HL-60 (cell line): ENCODE results near the gene EME2.

Experiments
- CTCF ChIP-seq: IDR thresholded peaks from one replicate; pipeline ENCODE4 v1.5.1; 2011; ENCODE audit warnings: low read length, control low read depth, inconsistent platforms; ENCODE audit not compliant: insufficient read depth
- GABPA ChIP-seq: IDR thresholded peaks from 2 replicates; pipeline ENCODE4 v1.6.1; 2012; ENCODE audit warnings: low read depth
- POLR2AphosphoS5 ChIP-seq: IDR thresholded peaks from 2 replicates; pipeline ENCODE4 v1.6.1; 2012; ENCODE audit warnings: low read depth
- REST ChIP-seq: IDR thresholded peaks from 2 replicates; pipeline ENCODE4 v1.6.1; 2012; ENCODE audit warnings: low read depth; ENCODE audit not compliant: insufficient replicate concordance

GRCh38 chr16:1759511-1759910, 13.1 kb upstream of the EME2 start:
- TF ChIP-seq POLR2AphosphoS5 (no peak), CTCF (no peak), REST (no peak), GABPA (no peak)
